Esophagus squamous epithelium (tissue), 5 donors: ENCODE measurements around the gene CACNG4. TPM values are rescaled to one million over a fixed set of nuclear protein-coding genes. Genes with fewer than 3 reads are reported as not detected.

ENCODE experiments used
- DNase-seq: peaks from one replicate; lab custom pipeline; 2025; lab: John Stamatoyannopoulos, UW
- H3K27ac ChIP-seq, 4 donors: fragments of 200-600 bp; sonication (generic); one replicate each; pipeline ENCODE4 v1.5.1; 2016 to 2019; ENCODE audit warnings: mild to moderate bottlenecking in 1 of 4
- H3K27me3 ChIP-seq, 4 donors: fragments of 200-600 bp; sonication (generic); 1 replicate in 3 of 4; 2 replicates in 1 of 4; pipeline versions ENCODE4 v1.5.1 to v1.6.0; 2017 to 2021; ENCODE audit warnings: antibody characterized with exemption in 1 of 4
- H3K36me3 ChIP-seq, 3 donors: fragments of 200-600 bp; sonication (generic); one replicate each; pipeline ENCODE4 v1.5.1; 2016 to 2019
- H3K4me1 ChIP-seq, 3 donors: fragments of 200-600 bp; sonication (generic); one replicate each; pipeline ENCODE4 v1.5.1; 2017 to 2019
- H3K4me3 ChIP-seq, 4 donors: fragments of 200-600 bp; sonication (generic); 1 replicate in 3 of 4; 2 replicates in 1 of 4; pipeline ENCODE4 v1.5.1; 2016 to 2019; ENCODE audit warnings: mild to moderate bottlenecking in 2 of 4, moderate library complexity in 1 of 4
- H3K9me3 ChIP-seq, 3 donors: fragments of 200-600 bp; sonication (generic); one replicate each; pipeline ENCODE4 v1.5.1; 2016 to 2019
- CTCF ChIP-seq, 6 experiments: fragments of 450-650 bp in 4 of 6; fragments of 200-600 bp in 2 of 6; sonication (generic) in 2 of 6; IDR thresholded peaks; one replicate each; pipeline ENCODE4 v1.5.1; 2016 to 2019; ENCODE audit warnings: antibody characterized with exemption in 6 of 6, mild to moderate bottlenecking in 4 of 6, moderate library complexity in 4 of 6
- POLR2A ChIP-seq, 4 donors: fragments of 450-650 bp; IDR thresholded peaks; one replicate each; pipeline ENCODE4 v1.6.1; 2017; ENCODE audit warnings: antibody characterized with exemption in 4 of 4, mild to moderate bottlenecking in 4 of 4, moderate library complexity in 3 of 4
- WGBS, 2 donors: methylation state at CpG; one replicate each; pipeline ENCODE4 v1.1.5; 2018; 5-methylcytosine and 5-hydroxymethylcytosine counted together
- intact Hi-C: fragments of 100-400 bp; cut with DNase I; formaldehyde crosslinking; loops from one replicate; pipeline ENCODE4 v1.15.0; 2022
- total RNA-seq, 4 donors: library from RNA; depleted of rRNA; stranded (reverse); fragments of >200 nt; gene quantifications; one replicate each; pipeline ENCODE4 v1.1.0, GENCODE V29; 2016
- donor health status: DM: yes; HTN: yes; CAD: no.

Gene CACNG4
- total RNA-seq, 4 donors from 2014 or later = 0.08 to 0.38 (median 0.31) TPM; not detected in 1

- no peak for DNase-seq
Observed at GRCh38 chr17:66983414-66984021, 19.0 kb downstream of the CACNG4 start.

GRCh38 chr17:66984730-66985129, 20.2 kb downstream of the CACNG4 start:
- Histone ChIP-seq H3K9me3 (no peaks in the 10 kb centered on the region), H3K36me3 (no peaks in the 10 kb centered on the region), H3K4me1 (peaks cover 0 to 11% (median 0%) of the 10 kb centered on the region in 3 donors), H3K27me3 (peaks cover 0 to 83% (median 0%) of the 10 kb centered on the region in 4 donors), H3K4me3 (no peak overlapping the region), H3K27ac (no peak overlapping the region)
- no peak for DNase-seq
- TF ChIP-seq CTCF (IDR thresholded peaks at IDR 0.05) (no peak), POLR2A (IDR thresholded peaks at IDR 0.05) (no peak)
- WGBS, 2 donors = 82 to 85% methylated on average over 2 to 4 of the region's 7 CpGs
- intact Hi-C loops = no loop called here

More at GRCh38 chr17:66983414-66984021, 19.0 kb downstream of the CACNG4 start:
- Histone ChIP-seq H3K9me3 (no peaks in the 10 kb centered on the region), H3K4me1 (peaks cover 0 to 13% (median 0%) of the 10 kb centered on the region in 3 donors), H3K36me3 (no peaks in the 10 kb centered on the region), H3K4me3 (no peak overlapping the region), H3K27me3 (peaks cover 0 to 84% (median 0%) of the 10 kb centered on the region in 4 donors), H3K27ac (no peak overlapping the region)
- intact Hi-C loops = no loop called here
- no peak for TF ChIP-seq POLR2A (IDR thresholded peaks at IDR 0.05)
- TF ChIP-seq CTCF (IDR thresholded peaks at IDR 0.05) = no peak
- WGBS, 2 donors = 13 to 46% methylated on average over 6 to 14 of the region's 14 CpGs

GRCh38 chr17:66985338-66986237, 21.1 kb downstream of the CACNG4 start:
- WGBS, 2 donors = 64 to 78% methylated on average over 11 to 12 of the region's 12 CpGs
- Histone ChIP-seq H3K4me3 (no peak overlapping the region), H3K4me1 (peaks cover 0 to 5% (median 0%) of the 10 kb centered on the region in 3 donors), H3K9me3 (no peaks in the 10 kb centered on the region), H3K36me3 (no peaks in the 10 kb centered on the region), H3K27ac (no peak overlapping the region), H3K27me3 (peaks cover 0 to 88% (median 0%) of the 10 kb centered on the region in 4 donors)
- intact Hi-C loops = no loop called here
- TF ChIP-seq POLR2A (IDR thresholded peaks at IDR 0.05) (no peak), CTCF (IDR thresholded peaks at IDR 0.05) (no peak)
- DNase-seq = no peak

GRCh38 chr17:66986659-66987058, 22.2 kb downstream of the CACNG4 start:
- no peak for DNase-seq
- Histone ChIP-seq H3K36me3 (no peaks in the 10 kb centered on the region), H3K4me1 (peaks cover 0 to 5% (median 0%) of the 10 kb centered on the region in 3 donors), H3K27ac (no peak overlapping the region), H3K9me3 (no peaks in the 10 kb centered on the region), H3K27me3 (peaks cover 0 to 82% (median 0%) of the 10 kb centered on the region in 4 donors), H3K4me3 (no peak overlapping the region)
- TF ChIP-seq CTCF (IDR thresholded peaks at IDR 0.05) (no peak), POLR2A (IDR thresholded peaks at IDR 0.05) (no peak)
- WGBS, 2 donors = 80 to 83% methylated on average over 4 of the region's 4 CpGs
- intact Hi-C loops = no loop called here
